SH-SY5Y (cell line): Measurements from ENCODE around the gene CCDC85A.

ENCODE experiments used
- GATA2 ChIP-seq: IDR thresholded peaks from 2 replicates; pipeline ENCODE4 v1.6.1; 2011; ENCODE audit warnings: mild to moderate bottlenecking, low read depth, low read length
- GATA3 ChIP-seq: IDR thresholded peaks from 2 replicates; pipeline ENCODE4 v1.6.1; 2011; ENCODE audit warnings: low read depth, mild to moderate bottlenecking, low read length, moderate library complexity

- no peak for TF ChIP-seq GATA3
- no peak for TF ChIP-seq GATA2
These were observed 15.7 kb downstream of the CCDC85A start for GRCh38 chr2:56199492-56199891.
